Measurements from ENCODE around the gene SYCP3.

DNA sequence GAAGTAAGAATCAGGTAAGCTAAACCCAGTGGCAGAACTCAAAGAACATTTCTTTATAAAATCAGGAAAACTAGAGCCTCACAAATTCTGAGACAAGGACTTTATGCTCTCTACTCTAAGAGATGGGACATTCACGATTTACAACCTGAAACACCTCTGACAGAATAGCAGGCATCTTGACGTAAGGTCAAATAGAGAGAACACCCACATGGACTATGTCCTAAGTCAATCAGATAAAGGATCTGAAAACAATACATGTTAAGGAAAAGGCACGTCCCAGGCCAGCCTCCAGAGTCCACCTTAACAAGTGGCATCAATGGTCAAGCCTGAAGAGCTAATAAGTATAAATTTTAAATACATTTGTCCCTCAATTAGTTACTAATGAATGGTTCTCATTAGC, 39.9 kb upstream of the SYCP3 start:
- TF ChIP-seq ZNF224 (CRISPR knock-in tag; IDR thresholded peaks at IDR 0.05) (no peak), SRSF9 (IDR thresholded peaks at IDR 0.05; ENCODE audit: borderline replicate concordance, insufficient read depth, low read depth, low read length, poor library complexity, severe bottlenecking) (no peak), ZNF10 (CRISPR knock-in tag; IDR thresholded peaks at IDR 0.05; ENCODE audit: borderline replicate concordance, low read depth) (no peak), ZNF501 (CRISPR knock-in tag; IDR thresholded peaks at IDR 0.05) (no peak), PTBP1 (IDR thresholded peaks at IDR 0.05; ENCODE audit: low read depth, low read length, poor library complexity, severe bottlenecking) (no peak), EZH2 (conservative IDR thresholded peaks at IDR 0.05; ENCODE audit: low read depth, low read length) (no peak), SRY (CRISPR knock-in tag; IDR thresholded peaks at IDR 0.05) (no peak), IRF2 (CRISPR knock-in tag; IDR thresholded peaks at IDR 0.05) (no peak), ZNF136 (CRISPR knock-in tag; IDR thresholded peaks at IDR 0.05; ENCODE audit: low read depth) (no peak), ZNF615 (CRISPR knock-in tag; IDR thresholded peaks at IDR 0.05; ENCODE audit: borderline replicate concordance) (no peak)
- TF ChIP-seq, protein P1, sequence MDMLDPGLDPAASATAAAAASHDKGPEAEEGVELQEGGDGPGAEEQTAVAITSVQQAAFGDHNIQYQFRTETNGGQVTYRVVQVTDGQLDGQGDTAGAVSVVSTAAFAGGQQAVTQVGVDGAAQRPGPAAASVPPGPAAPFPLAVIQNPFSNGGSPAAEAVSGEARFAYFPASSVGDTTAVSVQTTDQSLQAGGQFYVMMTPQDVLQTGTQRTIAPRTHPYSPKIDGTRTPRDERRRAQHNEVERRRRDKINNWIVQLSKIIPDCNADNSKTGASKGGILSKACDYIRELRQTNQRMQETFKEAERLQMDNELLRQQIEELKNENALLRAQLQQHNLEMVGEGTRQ (IDR thresholded peaks at IDR 0.05; ENCODE audit: low read depth, low read length) = no peak
- TF ChIP-seq, protein P1 (CRISPR knock-in tag; IDR thresholded peaks at IDR 0.05; ENCODE audit: borderline replicate concordance) = no peak
